Astrocyte (in vitro differentiated cells and primary cell): ENCODE data around the gene CA6. TPM values are rescaled to one million over a fixed set of nuclear protein-coding genes. Genes with fewer than 3 reads are reported as not detected.
A peak's percentile ranks its signal among the peaks of the same experiment; 100 is the strongest.
"Not testable (repeated sequence)": the region's sequence is repeated elsewhere in the genome, so short reads cannot be mapped to it uniquely, and the experiment has no call there.

Experiments
- DNase-seq: peaks from one replicate; pipeline ENCODE4 v3.0.0-alpha.2; 2010; ENCODE audit warnings: low read depth
- FAIRE-seq: peaks from 2 replicates; lab custom pipeline; 2011; peaks lifted over from hg19 to GRCh38; lab: Jason Lieb, UNC
- H2AFZ ChIP-seq: 2 replicates; pipeline ENCODE4 v1.6.0; 2012; ENCODE audit warnings: low read depth, low read length, inconsistent platforms
- H3K27ac ChIP-seq: 2 replicates; pipeline ENCODE4 v1.5.1; 2011; ENCODE audit warnings: low read depth, low read length, inconsistent platforms
- H3K27me3 ChIP-seq: 2 replicates; pipeline ENCODE4 v1.6.0; 2011; ENCODE audit warnings: low read length, inconsistent platforms; ENCODE audit not compliant: insufficient read depth
- H3K36me3 ChIP-seq: 2 replicates; pipeline ENCODE4 v1.5.1; 2011; ENCODE audit warnings: low read length, inconsistent platforms; ENCODE audit not compliant: insufficient read depth
- H3K4me1 ChIP-seq: 2 replicates; pipeline ENCODE4 v1.5.1; 2011; ENCODE audit warnings: low read length, inconsistent platforms; ENCODE audit not compliant: insufficient read depth
- H3K4me2 ChIP-seq: 2 replicates; pipeline ENCODE4 v1.6.0; 2012; ENCODE audit warnings: low read length, inconsistent platforms
- H3K4me3 ChIP-seq: 2 replicates; pipeline ENCODE4 v1.5.1; 2011; ENCODE audit warnings: low read depth, mild to moderate bottlenecking, low read length, inconsistent platforms; ENCODE audit not compliant: insufficient read depth
- H3K79me2 ChIP-seq: 2 replicates; pipeline ENCODE4 v1.6.0; 2012; ENCODE audit warnings: mild to moderate bottlenecking, low read length, inconsistent platforms; ENCODE audit not compliant: insufficient read depth
- H3K9ac ChIP-seq: 2 replicates; pipeline ENCODE4 v1.6.0; 2012; ENCODE audit warnings: mild to moderate bottlenecking, low read length, inconsistent platforms
- H3K9me3 ChIP-seq: 2 replicates; pipeline ENCODE4 v1.5.1; 2012; ENCODE audit warnings: low read depth, mild to moderate bottlenecking, low read length, inconsistent platforms; ENCODE audit not compliant: insufficient read depth
- H4K20me1 ChIP-seq: 2 replicates; pipeline ENCODE4 v1.6.0; 2012; ENCODE audit warnings: low read length, inconsistent platforms; ENCODE audit not compliant: insufficient read depth
- H3K27ac Mint-ChIP-seq: one replicate; pipeline ENCODE4 v1.8.0; 2021; ENCODE audit warnings: mild to moderate bottlenecking, mixed read lengths; ENCODE audit not compliant: unreplicated experiment
- H3K27me3 Mint-ChIP-seq: one replicate; pipeline ENCODE4 v1.8.0; 2021; ENCODE audit warnings: low read depth, mixed read lengths; ENCODE audit not compliant: unreplicated experiment
- H3K36me3 Mint-ChIP-seq: one replicate; pipeline ENCODE4 v1.8.0; 2021; ENCODE audit warnings: low read depth, mixed read lengths; ENCODE audit not compliant: unreplicated experiment
- H3K4me1 Mint-ChIP-seq: one replicate; pipeline ENCODE4 v1.8.0; 2021; ENCODE audit warnings: low read depth, mixed read lengths; ENCODE audit not compliant: unreplicated experiment
- H3K4me3 Mint-ChIP-seq: one replicate; pipeline ENCODE4 v1.8.0; 2021; ENCODE audit warnings: mild to moderate bottlenecking, moderate library complexity, mixed read lengths; ENCODE audit not compliant: unreplicated experiment
- H3K9me3 Mint-ChIP-seq: one replicate; pipeline ENCODE4 v1.8.0; 2021; ENCODE audit warnings: mild to moderate bottlenecking, mixed read lengths; ENCODE audit not compliant: unreplicated experiment
- CTCF ChIP-seq: IDR thresholded peaks from 2 replicates; pipeline ENCODE4 v1.5.1; 2011; ENCODE audit warnings: low read depth, mild to moderate bottlenecking, inconsistent platforms, low read length, moderate library complexity; ENCODE audit not compliant: insufficient read depth
- EZH2 ChIP-seq: IDR thresholded peaks from 2 replicates; pipeline ENCODE4 v1.6.1; 2012; ENCODE audit warnings: mild to moderate bottlenecking, low read length, inconsistent platforms; ENCODE audit not compliant: insufficient read depth
- total RNA-seq: library from RNA; stranded (reverse); gene quantifications from 2 replicates; pipeline ENCODE4 v1.2.1, GENCODE V29; 2021

CA6 gene
- total RNA-seq, 1 donor from 2014 or later, result not detected

DNA sequence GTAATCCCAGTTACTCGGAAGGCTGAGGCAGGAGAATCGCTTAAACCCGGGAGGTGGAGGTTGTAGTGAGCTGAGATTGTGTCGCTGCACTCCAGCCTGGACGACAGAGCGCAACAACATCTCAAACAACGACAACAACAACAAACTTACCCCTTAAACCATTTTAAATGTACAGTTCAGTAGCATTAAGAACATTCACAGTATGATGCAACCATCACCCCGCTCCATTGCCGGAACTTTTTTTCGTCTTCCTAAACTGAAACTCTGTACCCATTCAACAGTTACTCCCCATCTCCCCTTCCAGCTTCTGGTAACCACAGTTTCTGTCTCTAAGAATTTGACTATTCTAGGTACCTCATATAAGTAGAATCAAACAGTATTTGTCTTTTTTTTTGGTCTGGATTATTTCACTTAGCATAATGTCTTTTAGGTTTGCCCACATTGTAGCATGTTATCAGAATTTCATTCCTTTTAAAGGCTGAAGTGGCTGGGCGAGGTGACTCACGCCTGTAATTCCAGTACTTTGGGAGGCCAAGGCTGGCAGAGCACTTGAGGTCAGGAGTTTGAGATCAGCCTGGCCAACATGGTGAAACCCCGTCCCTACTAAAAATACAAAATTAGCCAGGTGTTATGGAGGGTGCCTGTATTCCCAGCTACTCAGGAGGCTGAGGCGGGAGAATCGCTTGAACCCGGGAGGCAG is 19.6 kb downstream of the CA6 start:
- no peak overlapping the region for H3K4me2 ChIP-seq
- DNase-seq (peak; percentile 17), FAIRE-seq (no peak)
- H3K27me3 Mint-ChIP-seq, result peaks cover 2% of the 10 kb centered on the region
- H3K9ac ChIP-seq, result no peak overlapping the region
- peaks cover 4% of the 10 kb centered on the region for H3K4me1 Mint-ChIP-seq
- no peaks in the 10 kb centered on the region for H3K36me3 Mint-ChIP-seq
- no peak overlapping the region for H3K4me3 Mint-ChIP-seq
- no peak overlapping the region for H3K27ac Mint-ChIP-seq
- no peaks in the 10 kb centered on the region for H3K36me3 ChIP-seq
- no peak overlapping the region for H3K4me3 ChIP-seq
- H3K9me3 ChIP-seq, result no peaks in the 10 kb centered on the region
- H3K27ac ChIP-seq, result no peak overlapping the region
- H3K27me3 ChIP-seq, result peaks cover 4% of the 10 kb centered on the region
- TF ChIP-seq EZH2, result no peak
- TF ChIP-seq CTCF, result no peak
- H3K9me3 Mint-ChIP-seq, result peaks cover 3% of the 10 kb centered on the region
- H2AFZ ChIP-seq, result no peak overlapping the region
- H4K20me1 ChIP-seq, result no peaks in the 10 kb centered on the region
- no peaks in the 10 kb centered on the region for H3K79me2 ChIP-seq
- no peaks in the 10 kb centered on the region for H3K4me1 ChIP-seq

DNA sequence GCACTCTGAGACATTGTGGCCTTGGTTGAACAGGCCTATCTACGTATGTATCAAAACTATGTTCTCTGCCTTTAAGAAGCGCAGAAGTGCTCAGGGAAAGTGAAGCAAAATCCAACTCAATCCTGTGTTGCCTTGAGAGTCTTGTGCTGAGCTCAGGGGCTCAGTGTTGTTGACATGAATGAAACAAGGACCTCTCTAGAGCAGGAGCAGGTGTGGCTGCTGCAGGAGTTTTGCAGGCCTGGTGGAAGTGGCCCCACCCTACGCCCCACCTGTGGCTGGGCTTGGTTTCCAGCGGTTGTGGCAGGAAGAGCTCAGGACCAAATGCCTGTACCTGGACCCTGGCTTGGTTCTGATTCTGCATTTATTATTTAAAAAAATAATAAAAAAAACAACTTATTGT is 20.9 kb downstream of the CA6 start:
- no peaks in the 10 kb centered on the region for H3K4me1 ChIP-seq
- H3K79me2 ChIP-seq, result no peaks in the 10 kb centered on the region
- peaks cover 7% of the 10 kb centered on the region for H3K27me3 ChIP-seq
- Mint-ChIP-seq H3K27ac (no peak overlapping the region), H3K4me1 (peaks cover 4% of the 10 kb centered on the region), H3K4me3 (no peak overlapping the region), H3K27me3 (peaks cover 2% of the 10 kb centered on the region), H3K9me3 (no peaks in the 10 kb centered on the region), H3K36me3 (no peaks in the 10 kb centered on the region)
- no peaks in the 10 kb centered on the region for H4K20me1 ChIP-seq
- H3K4me2 ChIP-seq, result no peak overlapping the region
- no peak for DNase-seq
- no peak overlapping the region for H3K27ac ChIP-seq
- TF ChIP-seq CTCF (no peak), EZH2 (no peak)
- H3K4me3 ChIP-seq, result no peak overlapping the region
- H3K9ac ChIP-seq, result no peak overlapping the region
- H3K9me3 ChIP-seq, result no peaks in the 10 kb centered on the region
- no peak for FAIRE-seq
- H3K36me3 ChIP-seq, result no peaks in the 10 kb centered on the region
- H2AFZ ChIP-seq, result no peak overlapping the region

DNA sequence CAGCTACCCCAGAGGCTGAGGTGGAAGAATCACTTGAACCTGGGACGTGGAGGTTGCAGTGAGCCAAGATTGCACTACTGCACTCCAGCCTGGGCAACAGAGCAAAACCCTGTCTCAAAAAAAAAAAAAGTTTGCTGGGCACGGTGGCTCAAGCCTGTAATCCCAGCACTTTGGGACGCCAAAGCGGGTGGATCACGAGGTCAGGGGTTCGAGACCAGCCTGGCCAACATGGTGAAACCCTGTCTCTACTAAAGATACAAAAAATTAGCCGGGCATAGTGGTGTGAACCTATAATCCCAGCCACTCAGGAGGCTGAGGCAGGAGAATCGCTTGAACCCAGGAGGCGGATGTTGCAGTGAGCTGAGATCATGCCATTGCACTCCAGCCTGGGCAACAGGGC is 23.2 kb downstream of the CA6 start:
- not testable (repeated sequence) for H3K27me3 ChIP-seq, H3K36me3 ChIP-seq, H2AFZ ChIP-seq, H3K4me3 Mint-ChIP-seq, H3K4me2 ChIP-seq, H4K20me1 ChIP-seq, DNase-seq, H3K9me3 Mint-ChIP-seq, H3K9me3 ChIP-seq, H3K27ac ChIP-seq, H3K79me2 ChIP-seq, FAIRE-seq, H3K27me3 Mint-ChIP-seq, H3K4me3 ChIP-seq, H3K4me1 Mint-ChIP-seq, H3K9ac ChIP-seq, H3K4me1 ChIP-seq, H3K27ac Mint-ChIP-seq, H3K36me3 Mint-ChIP-seq
